ENCODE data around the gene RNF5.

Gene RNF5

DNA sequence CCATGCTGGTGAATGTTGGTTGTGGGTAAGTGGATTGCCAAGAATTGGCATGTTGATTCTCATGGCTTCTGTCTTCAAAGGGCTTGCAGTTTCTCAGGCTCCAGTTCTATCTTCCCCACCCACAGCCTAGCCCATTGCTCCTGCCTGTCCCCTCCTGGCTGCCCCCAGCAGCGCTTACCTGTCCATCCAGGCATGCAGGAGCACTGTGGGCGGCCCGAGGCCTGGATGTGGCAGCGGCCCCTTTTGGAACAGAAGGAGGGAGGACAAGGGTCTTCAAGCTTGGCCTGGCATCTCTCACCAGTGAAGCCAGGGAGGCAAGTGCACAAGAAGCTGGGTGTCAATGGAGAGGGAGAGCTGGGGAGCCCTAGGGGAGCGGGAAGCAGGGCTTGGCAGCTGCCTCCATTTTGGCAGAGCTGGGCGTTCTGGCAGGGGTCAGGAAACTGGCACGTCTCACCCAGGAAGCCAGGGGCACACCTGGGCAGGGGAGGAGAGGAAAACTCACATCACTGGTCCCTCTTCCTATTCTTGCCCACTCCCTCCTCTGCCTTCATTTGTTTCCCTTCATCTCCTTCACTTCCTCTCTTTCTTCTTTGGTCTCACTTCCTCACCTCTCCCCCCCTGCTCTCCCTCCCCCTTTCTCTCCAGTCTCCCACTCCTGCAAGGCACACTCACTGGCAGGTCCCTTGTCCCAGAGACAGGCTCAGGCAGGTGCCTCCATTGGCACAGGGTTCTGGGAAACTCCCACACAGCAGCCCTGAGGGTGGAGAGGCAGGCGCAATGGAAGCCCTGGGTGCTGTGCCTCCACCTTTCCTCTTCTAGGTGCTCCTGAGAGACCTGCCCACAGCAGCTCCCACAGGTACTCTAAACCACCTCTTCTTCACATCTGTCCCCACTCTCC is 44.4 kb downstream of the RNF5 start:
- H3K4me3 ChIP-seq (ENCODE audit: low read depth, low read length), result no peak overlapping the region
- TF ChIP-seq MYC (IDR thresholded peaks at IDR 0.05; ENCODE audit: low read depth, low read length) (no peak), POLR2A (IDR thresholded peaks at IDR 0.05; ENCODE audit: extremely low read depth, insufficient read length) (no peak)
- TF ChIP-seq, protein P1, sequence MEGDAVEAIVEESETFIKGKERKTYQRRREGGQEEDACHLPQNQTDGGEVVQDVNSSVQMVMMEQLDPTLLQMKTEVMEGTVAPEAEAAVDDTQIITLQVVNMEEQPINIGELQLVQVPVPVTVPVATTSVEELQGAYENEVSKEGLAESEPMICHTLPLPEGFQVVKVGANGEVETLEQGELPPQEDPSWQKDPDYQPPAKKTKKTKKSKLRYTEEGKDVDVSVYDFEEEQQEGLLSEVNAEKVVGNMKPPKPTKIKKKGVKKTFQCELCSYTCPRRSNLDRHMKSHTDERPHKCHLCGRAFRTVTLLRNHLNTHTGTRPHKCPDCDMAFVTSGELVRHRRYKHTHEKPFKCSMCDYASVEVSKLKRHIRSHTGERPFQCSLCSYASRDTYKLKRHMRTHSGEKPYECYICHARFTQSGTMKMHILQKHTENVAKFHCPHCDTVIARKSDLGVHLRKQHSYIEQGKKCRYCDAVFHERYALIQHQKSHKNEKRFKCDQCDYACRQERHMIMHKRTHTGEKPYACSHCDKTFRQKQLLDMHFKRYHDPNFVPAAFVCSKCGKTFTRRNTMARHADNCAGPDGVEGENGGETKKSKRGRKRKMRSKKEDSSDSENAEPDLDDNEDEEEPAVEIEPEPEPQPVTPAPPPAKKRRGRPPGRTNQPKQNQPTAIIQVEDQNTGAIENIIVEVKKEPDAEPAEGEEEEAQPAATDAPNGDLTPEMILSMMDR (IDR thresholded peaks at IDR 0.05; ENCODE audit: low read depth, low read length), result no peak
- TF ChIP-seq, protein P2, sequence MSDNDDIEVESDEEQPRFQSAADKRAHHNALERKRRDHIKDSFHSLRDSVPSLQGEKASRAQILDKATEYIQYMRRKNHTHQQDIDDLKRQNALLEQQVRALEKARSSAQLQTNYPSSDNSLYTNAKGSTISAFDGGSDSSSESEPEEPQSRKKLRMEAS (IDR thresholded peaks at IDR 0.05; ENCODE audit: low read depth, low read length), result no peak

DNA sequence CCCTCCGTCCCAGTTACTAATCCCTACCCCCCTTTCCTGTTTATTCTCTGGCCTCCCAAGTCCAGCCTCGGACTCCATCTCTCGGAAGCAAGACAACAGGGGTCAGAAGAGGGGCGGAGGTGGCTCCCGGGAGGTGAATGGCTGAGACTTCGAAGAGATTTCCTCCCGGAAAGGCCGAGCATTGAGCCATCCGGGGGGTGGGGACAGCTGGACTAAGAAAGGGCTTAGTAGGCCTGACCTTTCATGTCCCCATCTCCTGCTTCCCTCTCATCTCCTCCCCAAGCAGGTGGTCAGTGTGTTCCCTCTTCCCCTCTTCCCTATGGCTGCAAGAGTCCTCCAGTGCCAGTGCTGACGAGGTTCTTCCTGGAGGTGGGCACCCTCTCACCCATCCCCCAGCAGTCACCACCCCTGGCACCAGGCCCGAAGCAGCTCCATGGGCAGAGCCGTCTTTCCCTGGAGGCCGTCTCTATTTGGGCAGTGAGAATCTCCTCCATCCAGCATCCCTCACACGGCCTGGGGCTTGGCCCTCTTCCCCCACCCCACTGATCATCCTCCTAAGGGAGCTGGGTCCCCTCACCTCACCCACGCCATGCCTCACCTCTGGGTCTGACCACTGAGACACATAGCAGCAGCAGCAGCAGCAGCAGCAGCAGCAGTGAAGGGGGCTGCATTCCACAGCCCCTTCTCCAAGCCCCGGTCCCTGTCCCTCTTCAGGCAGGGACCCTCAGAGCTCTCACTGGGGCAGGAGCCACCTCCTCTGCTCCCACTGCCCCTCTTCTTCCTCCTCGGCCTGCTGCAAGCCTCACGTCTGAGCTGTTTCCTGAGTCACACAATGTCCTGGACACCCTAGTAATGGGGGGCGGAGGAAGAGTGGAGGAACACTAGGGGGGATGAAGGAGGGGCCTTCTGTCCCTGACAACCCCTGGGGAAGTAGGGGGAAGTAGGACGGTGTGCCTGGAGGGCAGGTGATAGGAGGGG is 45.3 kb downstream of the RNF5 start, which contains the start of gene NOTCH4:
TSS of gene NOTCH4 (minus strand) at position 810 of the 978 bp plus-strand sequence. CDS start at position 671, 139 bp downstream.
- TF ChIP-seq MYC (IDR thresholded peaks at IDR 0.05; ENCODE audit: low read depth, low read length), result no peak
- TF ChIP-seq, protein P2 (IDR thresholded peaks at IDR 0.05; ENCODE audit: low read depth, low read length), result no peak
- TF ChIP-seq POLR2A (IDR thresholded peaks at IDR 0.05; ENCODE audit: extremely low read depth, insufficient read length), result no peak
- TF ChIP-seq, protein P1 (IDR thresholded peaks at IDR 0.05; ENCODE audit: low read depth, low read length), result no peak
- DNase-seq (ENCODE audit: low read depth), result no peak
- H3K4me3 ChIP-seq (ENCODE audit: low read depth, low read length), result no peak within 1 kb of the TSS

More for the DNA sequence above, 44.4 kb downstream of the RNF5 start:
- no peak for DNase-seq (ENCODE audit: low read depth)

DNA sequence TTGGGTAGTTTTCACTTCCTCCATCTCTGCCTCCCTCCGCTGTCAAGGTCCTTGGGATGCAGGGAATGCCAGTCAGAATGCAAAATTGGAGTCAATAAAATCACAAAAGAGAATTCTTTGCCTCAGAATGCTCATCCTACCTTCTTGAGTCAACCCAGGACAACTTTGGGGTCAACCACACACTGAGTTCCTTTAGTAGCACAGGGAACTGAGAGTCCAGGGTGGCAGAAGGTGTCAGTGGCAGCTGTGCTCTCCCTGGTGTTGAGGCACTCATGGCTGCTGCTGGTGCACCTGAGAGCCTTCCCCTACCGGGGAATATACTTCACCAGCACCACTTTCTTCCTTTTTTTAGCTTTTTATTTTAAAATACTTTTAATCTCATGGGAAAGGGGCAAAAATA is 46.5 kb downstream of the RNF5 start:
- TF ChIP-seq POLR2A (IDR thresholded peaks at IDR 0.05; ENCODE audit: extremely low read depth, insufficient read length) (no peak), MYC (IDR thresholded peaks at IDR 0.05; ENCODE audit: low read depth, low read length) (no peak)
- TF ChIP-seq, protein P1 (IDR thresholded peaks at IDR 0.05; ENCODE audit: low read depth, low read length), result no peak
- TF ChIP-seq, protein P2 (IDR thresholded peaks at IDR 0.05; ENCODE audit: low read depth, low read length), result no peak
- no peak for DNase-seq (ENCODE audit: low read depth)
- H3K4me3 ChIP-seq (ENCODE audit: low read depth, low read length), result no peak overlapping the region

DNA sequence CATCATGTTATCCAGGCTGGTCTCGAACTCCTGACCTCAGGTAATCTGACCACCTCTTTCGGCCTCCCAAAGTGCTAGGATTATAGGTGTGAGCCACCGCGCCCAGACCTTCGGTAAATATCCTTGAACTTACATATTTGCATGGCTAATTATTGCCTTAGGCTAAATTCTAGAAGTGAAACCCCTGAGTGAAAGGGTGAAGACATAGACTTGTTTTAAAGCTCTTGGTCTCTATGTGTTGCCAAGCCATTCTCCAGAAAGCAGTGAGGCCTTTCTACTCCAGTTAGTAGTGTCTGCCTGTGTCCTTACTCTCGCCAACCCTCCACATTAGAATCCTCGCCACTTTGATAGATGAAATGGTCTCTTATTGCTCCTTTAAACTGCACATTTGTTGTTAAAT is 48.2 kb downstream of the RNF5 start:
- H3K4me3 ChIP-seq (ENCODE audit: low read depth, low read length), result no peak overlapping the region
- no peak for DNase-seq (ENCODE audit: low read depth)
- TF ChIP-seq, protein P1 (IDR thresholded peaks at IDR 0.05; ENCODE audit: low read depth, low read length), result no peak
- TF ChIP-seq, protein P2 (IDR thresholded peaks at IDR 0.05; ENCODE audit: low read depth, low read length), result no peak
- TF ChIP-seq MYC (IDR thresholded peaks at IDR 0.05; ENCODE audit: low read depth, low read length) (no peak), POLR2A (IDR thresholded peaks at IDR 0.05; ENCODE audit: extremely low read depth, insufficient read length) (no peak)
